ENCODE measurements around the gene TKTL1.
A peak's percentile ranks its signal among the peaks of the same experiment; 100 is the strongest.
"Not testable (repeated sequence)": the region's sequence is repeated elsewhere in the genome, so short reads cannot be mapped to it uniquely, and the experiment has no call there.

TKTL1 gene

DNA sequence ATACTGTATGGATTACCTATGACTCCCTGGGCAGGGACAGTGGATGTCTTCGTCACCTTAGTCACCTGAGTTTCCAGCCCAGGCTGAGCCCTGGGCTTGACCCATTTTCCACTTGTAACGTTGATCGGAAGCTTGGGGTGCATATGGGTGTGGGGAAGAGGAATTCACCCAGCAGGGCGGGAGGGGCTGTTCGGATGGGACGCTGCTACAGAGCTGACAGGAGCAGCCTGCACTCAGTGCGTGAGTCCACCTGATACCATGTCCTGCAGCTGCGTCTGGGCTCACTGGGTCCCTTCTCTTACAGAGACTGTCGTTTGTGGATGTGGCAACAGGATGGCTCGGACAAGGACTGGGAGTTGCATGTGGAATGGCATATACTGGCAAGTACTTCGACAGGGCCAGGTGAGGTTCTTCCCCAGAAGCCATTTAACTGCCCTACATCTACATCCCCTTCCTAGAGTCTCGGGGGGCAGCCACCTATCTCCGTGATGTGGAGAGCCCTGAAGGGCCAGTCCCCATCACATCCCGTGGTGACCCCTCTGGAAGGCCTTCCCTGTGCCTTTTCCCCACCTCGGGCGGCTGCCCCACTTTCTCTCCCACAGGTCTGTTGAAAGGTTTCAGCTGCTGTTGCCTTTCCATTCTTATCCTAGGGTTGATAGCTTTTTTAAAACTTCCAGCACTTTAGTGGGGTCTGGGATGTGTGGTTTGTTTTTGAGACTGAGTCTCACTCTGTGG lies 13.6 kb downstream of the TKTL1 start:
- no peak for DNase-seq

DNA sequence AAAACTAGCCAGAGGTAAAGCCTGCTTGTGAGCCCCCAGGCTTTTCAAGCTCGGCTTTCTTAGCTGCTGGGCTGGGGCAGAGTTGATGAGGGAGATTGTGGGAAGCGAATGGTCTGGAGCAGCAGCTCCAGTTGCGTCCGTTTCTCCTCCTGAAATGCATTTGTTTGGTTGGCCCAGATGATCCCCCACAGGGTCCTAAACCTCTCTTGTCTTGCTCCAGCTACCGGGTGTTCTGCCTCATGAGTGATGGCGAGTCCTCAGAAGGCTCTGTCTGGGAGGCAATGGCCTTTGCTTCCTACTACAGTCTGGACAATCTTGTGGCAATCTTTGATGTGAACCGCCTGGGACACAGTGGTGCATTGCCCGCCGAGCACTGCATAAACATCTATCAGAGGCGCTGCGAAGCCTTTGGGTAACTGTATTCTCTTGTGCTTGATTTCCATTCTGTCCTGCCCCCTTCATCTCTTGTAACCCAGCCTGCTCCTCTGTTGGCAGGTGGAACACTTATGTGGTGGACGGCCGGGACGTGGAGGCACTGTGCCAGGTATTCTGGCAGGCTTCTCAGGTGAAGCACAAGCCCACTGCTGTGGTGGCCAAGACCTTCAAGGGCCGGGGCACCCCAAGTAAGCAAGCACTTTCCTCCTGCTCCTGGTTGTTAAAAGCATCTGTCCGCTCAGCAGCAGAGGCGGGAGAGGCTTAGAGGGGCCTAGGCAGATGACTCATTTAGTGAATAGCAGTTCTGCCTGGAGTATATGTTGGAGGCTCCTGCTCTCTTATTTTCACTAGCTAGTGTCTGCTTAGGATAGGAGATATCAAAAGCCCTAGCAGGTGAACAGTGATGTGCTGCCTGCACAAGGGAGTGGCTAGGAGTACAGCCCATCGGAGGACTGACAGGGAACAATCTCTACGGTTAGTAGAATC lies 15.3 kb downstream of the TKTL1 start:
- DNase-seq: no peak

DNA sequence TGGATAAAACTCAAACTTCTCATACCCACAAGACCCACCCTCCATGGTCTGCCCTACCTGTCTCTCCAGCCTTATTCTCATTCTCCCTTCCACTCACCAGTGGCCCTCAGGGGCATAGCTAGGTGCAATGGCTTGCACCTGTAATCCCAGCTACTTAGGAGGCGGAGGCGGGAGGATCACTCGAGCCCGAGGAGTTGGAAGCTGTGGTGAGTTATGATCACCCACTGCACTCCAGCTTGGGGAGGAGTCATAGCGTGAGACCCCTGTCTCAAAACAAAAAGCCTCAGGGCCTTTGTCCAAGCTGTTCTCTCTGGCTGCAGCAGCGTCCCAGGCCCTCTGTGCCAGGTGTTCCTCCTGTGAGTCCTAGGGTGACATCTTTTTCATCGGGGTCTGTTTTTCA lies 16.5 kb downstream of the TKTL1 start:
- DNase-seq: no peak

DNA sequence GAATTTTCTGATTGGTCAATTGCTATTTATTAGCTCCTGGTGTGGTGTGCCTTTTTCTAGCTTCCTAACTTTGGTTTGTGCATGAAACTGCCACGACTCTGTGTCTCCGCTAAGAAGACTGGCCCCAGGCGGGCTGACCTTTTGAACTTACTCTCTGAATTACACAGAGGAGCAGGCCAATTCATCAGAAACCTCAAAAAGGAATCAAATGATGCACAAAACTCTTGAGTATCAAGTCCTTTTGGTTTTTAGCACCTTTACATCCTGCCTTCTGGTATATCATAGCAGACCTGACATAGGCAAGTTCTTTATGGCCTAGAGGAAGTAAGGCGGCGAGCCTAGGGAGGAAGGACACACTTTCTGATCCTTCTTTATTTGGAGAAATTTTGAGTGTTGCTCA lies 17.6 kb downstream of the TKTL1 start:
- DNase-seq: no peak

DNA sequence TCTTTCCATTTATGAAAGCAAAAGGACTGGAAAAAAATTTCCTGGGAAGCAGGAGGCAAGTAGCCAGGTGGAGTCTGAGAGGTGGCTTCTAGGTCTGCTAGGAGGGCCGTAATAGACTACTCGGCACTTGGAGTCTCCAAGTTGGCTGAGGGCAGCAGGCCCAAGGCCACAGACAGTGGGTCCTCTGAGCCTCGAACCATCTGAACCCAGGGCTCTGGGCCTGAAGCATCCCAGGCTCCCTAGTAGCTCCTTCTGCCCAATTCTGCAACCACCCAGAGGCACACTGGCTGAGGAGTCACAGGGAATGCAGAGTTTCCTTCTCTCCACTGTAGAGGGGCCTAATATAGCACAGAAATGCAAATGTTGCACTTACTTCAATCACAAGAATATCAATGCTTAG lies 19.8 kb downstream of the TKTL1 start:
- no peak for DNase-seq

DNA sequence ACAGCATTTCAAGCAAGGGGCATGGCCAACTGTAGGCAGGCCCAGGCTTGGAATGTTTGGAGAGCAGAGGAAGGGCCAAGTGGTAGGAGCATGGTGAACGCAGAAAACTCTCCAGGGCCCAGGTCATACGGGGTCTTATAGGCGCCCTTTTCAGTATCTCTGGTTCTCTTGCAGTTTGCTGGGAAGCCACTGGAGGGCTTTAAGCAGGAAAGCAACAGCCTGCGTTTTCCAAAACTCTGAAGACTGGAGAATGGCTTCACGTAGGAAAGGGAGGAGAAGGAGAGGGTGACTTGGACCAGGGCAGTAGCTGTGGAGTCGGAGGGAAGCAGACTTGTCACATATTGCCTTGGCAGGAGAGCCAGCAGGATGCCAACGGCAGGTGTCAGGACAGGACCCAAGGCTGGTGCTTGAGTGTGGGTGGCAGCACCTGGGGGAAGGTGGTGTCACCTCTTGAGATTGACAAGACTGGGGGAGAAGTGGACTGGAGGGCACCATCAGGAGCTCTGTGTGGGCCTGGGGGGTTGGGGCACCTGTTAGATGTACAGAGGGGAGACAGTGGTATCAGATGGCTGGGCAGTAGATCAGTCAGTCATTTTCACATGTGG lies 21.9 kb downstream of the TKTL1 start:
- peak; percentile 3 to 16 for DNase-seq

DNA sequence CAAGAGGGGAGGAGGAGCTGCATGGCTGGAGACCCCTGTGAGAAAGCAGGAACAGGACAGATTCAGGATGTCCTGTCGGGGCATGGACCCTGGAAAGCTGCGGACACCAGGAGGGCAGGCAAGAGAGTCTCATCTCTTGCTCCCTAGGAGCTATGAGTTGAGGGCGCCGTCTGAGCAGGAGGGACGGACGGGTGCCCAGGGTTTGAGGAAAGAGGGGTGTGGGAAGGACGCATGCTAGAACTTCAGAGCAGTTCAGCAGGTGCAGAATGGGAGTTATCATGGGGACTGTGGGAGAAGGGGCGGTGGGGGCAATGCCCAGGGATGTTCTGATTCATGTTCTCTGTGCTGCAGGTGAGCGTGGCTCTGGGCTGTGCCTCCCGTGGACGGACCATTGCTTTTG lies 24.8 kb downstream of the TKTL1 start:
- DNase-seq: no peak

DNA sequence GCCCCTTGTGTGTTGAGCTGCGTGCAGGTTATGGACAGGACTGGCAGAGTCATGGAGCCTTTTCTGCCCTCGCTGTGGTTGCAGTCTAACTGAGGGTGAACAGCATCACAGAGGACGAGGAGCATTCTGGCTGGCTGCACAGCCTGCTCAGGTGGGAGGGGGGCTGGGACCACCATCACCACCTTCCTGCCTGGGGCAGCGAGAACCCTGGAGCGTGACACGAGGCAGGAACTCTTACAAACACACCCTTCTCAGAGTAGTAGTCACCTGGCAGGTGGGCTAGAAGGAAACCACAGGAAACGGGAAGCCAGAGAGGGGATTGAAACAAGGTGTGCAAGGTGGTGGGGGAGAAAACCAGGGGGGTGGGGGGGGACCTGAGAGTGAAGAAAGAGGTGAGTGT lies 25.6 kb downstream of the TKTL1 start:
- DNase-seq: no peak

DNA sequence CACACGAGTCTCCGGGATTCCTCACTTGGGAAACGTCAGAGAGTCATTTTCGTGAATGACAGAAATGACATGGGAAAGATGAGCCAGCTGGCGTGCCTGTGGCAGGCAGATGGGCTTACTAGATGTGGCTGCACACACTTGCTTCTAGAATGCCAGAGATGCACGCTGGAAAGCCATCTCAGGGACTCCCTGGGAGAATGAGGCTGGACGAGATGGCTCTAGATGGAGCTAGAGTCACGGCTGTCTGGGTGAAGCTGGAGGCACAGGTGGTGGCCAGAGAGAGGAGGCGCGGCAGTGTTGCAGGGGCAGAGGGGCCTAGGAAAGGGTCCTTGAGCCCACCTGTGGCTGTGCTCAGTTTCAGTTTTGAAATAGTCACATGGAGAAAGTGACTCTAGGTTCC lies 26.0 kb downstream of the TKTL1 start:
- peak in 1 of 2 experiments; percentile 4 for DNase-seq

DNA sequence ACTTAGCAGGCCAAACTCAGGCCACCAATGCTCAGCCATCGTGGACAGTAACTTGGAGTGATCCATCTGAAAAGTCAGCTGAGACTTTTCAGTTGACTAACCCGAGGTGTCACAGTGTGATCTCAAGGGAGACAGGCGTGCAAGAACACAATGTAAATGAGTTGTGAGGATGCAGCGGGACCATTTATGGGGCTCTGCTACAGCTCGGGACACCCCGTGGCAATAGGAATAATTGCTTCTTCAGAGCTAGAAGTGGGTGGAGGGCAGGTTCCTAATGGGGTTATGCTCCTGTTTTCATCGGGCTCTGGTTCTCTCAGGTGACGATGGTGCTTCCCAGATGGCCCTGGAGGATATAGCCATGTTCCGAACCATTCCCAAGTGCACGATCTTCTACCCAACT lies 27.3 kb downstream of the TKTL1 start:
- DNase-seq: no peak

DNA sequence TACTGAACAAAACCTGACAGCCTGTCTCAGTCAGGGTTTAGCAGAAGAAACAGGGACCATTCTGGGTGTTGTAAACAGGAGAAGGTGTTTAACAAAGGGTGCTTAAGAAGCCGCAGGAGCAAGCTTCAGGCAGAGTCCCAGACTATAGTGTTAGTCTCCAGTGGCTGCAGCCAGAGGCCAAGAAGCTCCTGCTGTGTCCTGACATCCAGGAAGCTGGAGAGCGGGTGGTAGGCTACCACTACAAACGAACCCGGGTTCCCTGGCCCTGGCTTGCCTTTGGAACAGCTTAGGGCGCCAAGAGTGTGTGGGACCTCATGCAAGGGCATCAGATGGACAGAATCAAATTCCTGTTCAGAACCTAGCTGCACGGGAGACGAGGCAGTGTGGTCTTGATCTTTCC lies 27.9 kb downstream of the TKTL1 start:
- no peak for DNase-seq

DNA sequence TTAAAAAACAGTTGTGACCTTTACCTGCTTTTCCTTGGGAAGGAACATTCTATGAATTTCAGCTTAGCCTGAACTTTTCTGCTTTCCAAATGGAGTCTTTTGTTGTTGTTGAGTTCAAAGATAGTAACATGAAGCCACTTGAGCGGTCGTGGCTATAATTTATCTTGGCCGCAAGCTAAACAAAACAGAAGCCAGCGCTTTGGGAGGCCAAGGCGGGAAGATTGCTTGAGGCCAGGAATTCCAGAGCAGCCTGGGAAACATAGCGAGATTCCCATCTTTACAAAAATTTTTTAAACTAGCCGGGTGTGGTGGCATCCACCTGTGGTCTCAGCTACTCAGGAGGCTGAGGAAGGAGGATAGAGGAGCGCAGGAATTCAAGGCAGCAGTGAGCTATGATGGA lies 29.9 kb downstream of the TKTL1 start:
- no peak for DNase-seq

DNA sequence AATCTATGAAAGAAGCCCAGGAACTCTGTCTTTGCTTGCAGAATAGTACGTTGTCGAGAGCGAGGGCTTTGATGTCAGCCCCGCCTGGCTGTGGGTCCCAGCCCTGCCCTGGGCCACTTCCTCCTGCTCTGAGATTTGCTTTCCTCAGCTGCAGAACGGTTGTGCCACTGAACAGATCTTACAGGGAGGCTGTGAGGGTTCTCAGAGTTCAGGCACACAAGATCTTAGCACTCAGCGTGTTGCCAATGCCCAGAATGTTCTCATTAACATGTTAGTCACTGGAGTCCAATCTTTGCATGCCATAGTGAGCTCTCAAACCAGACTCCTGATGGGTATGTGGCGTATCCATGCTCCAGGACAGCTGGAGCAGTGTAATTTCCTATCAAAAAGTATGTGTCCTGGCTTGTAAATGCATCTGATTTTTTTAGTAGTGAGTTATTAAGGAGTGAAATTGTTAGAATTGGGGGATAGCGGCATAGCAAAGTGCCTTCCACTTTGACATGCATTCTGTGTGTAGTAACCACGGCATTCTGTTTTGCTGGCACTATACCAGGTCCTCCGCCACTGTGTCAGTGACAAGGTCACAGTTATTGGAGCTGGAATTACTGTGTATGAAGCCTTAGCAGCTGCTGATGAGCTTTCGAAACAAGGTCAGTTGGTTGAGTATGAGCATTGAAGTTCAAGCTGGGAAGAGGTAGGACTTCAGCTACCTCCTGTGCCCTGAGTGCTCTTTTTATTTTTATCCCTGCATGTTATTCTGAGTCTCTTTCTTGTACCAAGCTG lies 31.6 kb downstream of the TKTL1 start:
- DNase-seq: no peak

DNA sequence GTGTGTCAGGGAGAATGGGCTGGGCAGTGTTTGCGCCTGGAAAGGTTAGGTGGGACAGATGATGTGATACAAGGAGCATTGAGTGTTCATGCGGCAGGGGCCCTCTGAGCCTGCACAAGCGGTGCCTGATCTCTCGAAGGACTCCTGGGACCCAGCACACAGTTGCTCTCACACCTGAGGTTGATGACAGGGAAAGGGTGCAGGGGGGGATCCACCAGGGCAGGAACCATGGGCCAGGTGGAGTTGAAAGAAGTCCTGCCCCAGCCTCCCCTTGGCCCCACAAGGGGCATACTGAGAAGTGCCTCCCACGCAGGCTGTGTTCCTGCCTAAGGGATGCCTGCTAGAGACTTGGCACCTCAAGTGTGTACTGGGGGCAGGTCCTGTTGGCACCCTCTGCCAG lies 33.1 kb downstream of the TKTL1 start:
- DNase-seq: no peak

DNA sequence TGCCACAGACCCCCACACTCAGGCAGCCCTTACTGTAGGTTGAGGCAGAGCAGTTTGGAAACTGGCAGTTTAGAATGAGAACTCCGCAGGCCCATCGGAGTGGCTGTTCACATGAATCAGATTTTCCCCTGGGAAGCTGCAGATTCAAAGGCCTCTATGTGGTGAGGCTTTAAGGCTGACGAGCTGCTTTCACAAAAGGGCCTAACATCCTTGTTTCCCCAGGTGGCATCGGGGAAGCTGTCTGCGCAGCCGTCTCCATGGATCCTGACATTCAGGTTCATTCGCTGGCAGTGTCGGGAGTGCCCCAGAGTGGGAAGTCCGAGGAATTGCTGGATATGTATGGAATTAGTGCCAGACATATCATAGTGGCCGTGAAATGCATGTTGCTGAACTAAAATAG lies 33.7 kb downstream of the TKTL1 start:
- DNase-seq: no peak

DNA sequence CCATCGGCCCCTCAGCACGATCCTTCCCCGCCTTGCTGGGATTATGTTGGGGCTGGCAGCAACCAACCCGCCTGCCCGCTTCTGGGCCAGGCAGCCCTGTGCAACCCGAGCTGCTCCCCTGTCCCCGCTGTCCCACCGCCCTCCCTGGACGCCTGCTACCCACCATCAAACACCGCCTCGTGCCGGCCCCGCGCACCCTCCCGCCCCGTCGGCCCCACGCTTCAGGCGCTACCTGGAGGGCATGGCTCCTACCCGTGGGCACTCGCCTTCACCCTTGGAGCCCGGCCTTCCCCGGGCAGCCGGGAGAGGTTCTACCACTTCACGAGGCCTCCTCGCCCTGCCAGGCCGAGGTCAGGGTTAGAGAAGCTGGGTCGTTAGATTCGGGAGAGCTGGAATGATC lies 37.0 kb downstream of the TKTL1 start:
- no peak for DNase-seq

DNA sequence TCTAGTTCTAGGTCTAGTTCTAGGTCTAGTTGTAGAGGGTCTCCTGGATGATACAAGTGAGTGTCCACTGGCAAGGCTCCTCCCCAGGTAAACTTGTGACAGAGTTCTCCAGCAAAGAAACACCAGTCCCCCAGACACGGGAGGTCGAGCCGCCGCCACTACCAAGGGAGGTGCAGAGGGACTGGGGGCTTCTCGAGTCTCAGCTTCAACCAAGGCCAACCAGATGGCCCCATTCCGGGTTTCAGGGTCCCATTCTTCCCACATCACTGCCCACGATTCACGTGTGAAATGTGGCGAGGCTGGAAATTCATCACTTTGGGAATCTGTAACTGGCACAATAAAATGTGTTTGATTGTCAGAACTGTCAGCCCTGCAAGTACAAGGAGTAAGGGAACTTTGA lies 37.5 kb downstream of the TKTL1 start:
- DNase-seq: no peak

DNA sequence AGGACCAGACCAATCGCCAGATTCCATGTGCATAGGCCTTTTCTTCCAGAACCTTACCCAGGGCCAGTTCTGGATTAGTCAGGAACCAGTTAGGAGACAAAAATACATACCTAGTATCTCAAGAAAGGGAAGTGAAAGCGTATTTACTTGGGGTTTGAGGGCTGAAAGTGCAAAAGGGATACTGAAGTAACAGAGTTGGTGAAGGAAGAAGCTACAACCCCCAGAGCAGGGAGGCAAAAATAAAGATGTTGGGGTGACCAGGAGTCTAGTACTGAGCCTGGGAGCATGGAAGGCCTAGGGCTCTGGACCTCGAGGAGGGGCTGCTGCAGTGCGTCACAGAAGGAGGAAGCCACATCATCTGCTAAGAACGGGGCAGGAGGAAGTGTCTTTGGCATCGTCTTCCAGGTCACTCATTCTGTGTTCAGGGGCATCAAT lies 38.3 kb downstream of the TKTL1 start:
- no peak for DNase-seq

DNA sequence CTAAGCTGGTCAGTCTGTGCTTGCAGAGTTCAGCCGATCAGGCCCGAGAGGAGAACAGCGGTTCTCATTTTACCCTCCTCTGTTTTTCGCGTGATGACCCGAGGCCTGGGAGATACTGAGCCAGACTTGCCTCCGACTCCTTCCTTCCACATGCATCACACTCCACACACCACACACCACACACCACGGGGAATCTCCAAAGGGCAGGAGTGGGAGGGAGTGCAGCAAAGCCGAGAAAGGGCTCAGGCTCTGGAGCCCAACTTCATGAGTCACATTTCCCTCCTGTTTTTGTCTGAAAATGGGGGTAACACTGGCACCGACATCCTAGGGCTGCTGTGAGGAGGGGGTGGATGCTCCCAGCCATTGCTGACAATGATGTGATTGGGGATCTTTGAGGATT lies 38.9 kb downstream of the TKTL1 start:
- no peak for DNase-seq

DNA sequence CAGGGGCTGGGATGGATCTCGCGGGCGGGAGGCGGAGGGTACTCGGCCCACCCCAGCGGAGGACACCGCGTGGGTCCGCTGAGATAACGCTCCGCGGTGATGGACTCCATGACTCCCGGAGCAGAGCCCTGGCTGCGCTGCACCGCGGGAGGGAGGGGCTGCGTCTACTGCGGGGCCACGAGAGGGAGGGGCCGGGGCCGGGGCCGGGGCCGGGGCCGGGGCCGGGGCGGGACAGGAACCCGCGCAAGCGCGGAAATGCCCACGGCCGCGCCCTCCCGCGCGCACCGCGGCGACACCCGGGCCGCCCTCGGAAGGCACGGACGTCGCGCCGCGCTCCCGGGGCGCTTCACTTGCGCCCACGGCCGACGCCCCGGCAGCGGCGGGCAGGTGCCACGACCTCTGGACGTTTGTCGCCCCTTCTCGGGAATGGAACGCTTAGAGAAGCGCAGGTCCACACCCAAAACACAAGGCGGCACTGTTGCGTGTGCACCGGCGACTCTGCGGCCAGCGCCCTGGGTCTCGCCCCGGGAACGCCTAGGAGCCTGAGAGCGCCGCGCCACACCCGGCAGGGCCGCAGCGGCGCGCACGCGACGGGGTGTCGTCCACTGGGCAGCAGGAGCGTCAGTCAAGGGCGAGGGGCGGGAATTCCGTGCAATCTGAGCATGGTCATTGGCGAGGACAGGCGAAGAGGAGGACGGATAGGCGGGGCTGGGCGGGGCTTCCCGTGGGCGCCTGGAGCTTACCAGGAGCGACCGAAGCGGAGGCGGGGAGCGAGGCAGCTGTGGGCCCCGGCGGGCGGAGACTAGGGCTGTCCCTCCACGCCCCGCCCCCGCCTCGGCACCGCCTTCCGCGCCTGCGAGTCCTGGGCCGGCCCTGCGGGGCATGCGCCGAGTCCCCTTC lies 46.1 kb downstream of the TKTL1 start:
- DNase-seq: not testable (repeated sequence)

DNA sequence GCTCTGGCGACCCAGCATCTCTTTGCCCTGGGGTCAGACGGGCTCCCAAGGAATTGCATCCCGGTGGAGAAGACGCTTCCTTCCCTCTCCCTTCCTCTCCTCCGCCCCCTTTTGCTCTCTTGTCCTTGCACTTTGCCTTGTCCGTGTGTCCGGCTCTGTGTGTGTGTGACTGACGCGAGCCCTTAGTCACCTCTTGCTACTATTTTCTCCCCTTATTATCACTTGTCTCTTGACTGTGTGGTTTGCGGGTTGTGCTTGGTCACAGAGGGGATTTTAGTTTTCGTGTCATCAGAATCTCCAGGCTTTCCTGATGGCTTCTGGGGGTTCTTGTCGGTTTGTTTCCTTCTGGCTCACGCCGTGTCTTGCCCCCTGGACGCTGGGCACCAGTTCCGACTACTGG lies 47.5 kb downstream of the TKTL1 start:
- DNase-seq: not testable (repeated sequence)

DNA sequence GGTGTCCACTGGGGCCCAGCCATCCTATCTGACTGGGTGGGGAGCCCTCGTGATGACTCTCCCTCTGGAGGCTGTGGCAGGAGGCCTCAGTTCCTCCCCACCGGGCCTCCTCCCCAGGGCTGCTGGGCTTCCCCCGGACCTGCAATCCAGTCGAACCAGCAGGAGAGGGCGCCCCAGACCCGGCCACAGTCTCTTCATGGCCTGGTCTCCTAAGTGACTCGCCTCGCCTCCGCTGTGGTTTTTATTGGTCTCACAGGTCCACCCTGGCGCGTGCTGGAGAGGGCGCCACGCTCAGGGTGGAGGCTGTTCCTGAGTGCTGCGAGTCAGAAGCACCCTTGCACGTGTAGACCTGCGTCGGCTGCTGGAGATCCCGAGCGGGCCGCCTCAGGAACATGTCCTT lies 48.0 kb downstream of the TKTL1 start:
- not testable (repeated sequence) for DNase-seq
